Ishikawa (cell line): ENCODE data around the gene ACO1.

Source experiments
- CEBPB ChIP-seq: IDR thresholded peaks from 2 replicates; pipeline ENCODE4 v1.6.1; 2012
- EGR1 ChIP-seq: IDR thresholded peaks from 2 replicates; pipeline ENCODE4 v1.6.1; 2012
- EP300 ChIP-seq: IDR thresholded peaks from 2 replicates; pipeline ENCODE4 v1.6.1; 2012; ENCODE audit warnings: borderline replicate concordance
- RAD21 ChIP-seq: IDR thresholded peaks from 2 replicates; pipeline ENCODE4 v1.6.1; 2012; ENCODE audit warnings: low read depth
- TCF12 ChIP-seq: IDR thresholded peaks from 2 replicates; pipeline ENCODE4 v1.6.1; 2012; ENCODE audit warnings: low read depth
- YY1 ChIP-seq: IDR thresholded peaks from 2 replicates; pipeline ENCODE4 v1.6.1; 2012; ENCODE audit warnings: low read depth

- TF ChIP-seq CEBPB (no peak), EGR1 (no peak), YY1 (no peak), RAD21 (no peak), TCF12 (no peak), EP300 (no peak)
Measured at GRCh38 chr9:32349013-32349412, 35.4 kb upstream of the ACO1 start.
